BLaER1 treated with 17β-estradiol and CSF1 and Interleukin-3, amounts not matched to agents 10 nM and 100 nM (cell line): ENCODE results near the gene DPM2.

ENCODE experiments used
- H3K27ac ChIP-seq, 11 experiments: shearing (Covaris generic); formaldehyde crosslinking; 2 replicates each; pipeline ENCODE4 v1.8.1; 2022
- H3K27me3 ChIP-seq, 11 experiments: shearing (Covaris generic); formaldehyde crosslinking; 2 replicates each; pipeline ENCODE4 v1.8.1; 2022
- H3K36me3 ChIP-seq, 11 experiments: shearing (Covaris generic); formaldehyde crosslinking; 2 replicates each; pipeline ENCODE4 v1.8.1; 2022
- H3K4me1 ChIP-seq, 10 experiments: shearing (Covaris generic); formaldehyde crosslinking; 2 replicates each; pipeline ENCODE4 v1.8.1; 2022
- H3K4me2 ChIP-seq, 11 experiments: shearing (Covaris generic); formaldehyde crosslinking; 2 replicates each; pipeline ENCODE4 v1.8.1; 2022
- H3K4me3 ChIP-seq, 10 experiments: shearing (Covaris generic); formaldehyde crosslinking; 2 replicates each; pipeline ENCODE4 v1.8.1; 2022
- H3K9ac ChIP-seq, 11 experiments: shearing (Covaris generic); formaldehyde crosslinking; 2 replicates each; pipeline ENCODE4 v1.8.1; 2022
- H3K9me3 ChIP-seq, 11 experiments: shearing (Covaris generic); formaldehyde crosslinking; replicated peaks in 1 of 11; 2 replicates each; pipeline ENCODE4 v1.8.1; 2022
- H4K20me1 ChIP-seq, 11 experiments: shearing (Covaris generic); formaldehyde crosslinking; 2 replicates each; pipeline ENCODE4 v1.8.1; 2022
- Cebpa-rat ChIP-seq, 11 experiments: shearing (Covaris generic); IDR thresholded peaks; 2 replicates each; pipeline ENCODE4 v1.8.1; 2022

DPM2 gene

DNA sequence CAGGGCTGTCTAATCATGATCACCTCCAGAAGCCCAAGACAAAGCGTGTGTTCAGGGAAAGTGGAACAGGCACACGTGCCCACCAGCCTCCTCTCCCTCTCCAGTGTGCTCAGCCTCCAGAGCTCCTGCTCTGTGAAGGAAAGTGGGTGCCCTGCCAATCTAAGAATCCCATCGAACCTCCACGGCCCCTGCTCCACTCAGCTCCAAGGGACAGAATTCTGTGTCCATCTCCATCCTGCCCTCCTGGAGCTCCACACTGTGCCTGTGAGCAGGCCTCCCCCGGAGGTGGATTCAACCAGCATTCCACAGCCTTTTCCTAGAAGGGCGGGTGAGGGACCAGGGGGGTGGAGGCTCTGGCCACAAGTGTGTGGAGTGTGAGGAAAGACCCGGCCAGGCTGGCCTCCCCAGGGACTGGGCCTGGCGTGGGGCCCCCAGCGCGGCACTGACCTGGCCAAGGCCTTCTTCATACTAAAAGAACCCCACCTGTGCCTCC lies 37.2 kb upstream of the DPM2 start:
- Histone ChIP-seq H3K9me3 (no peaks in the 10 kb centered on the region), H3K4me2 (peak overlapping the region in 8 of 11 experiments; percentile 28 to 92 (median 58); a peak in 11 of 22 replicates), H3K4me3 (no peak overlapping the region), H3K9ac (peak overlapping the region in 2 of 11 experiments; percentile 44 to 45; a peak in 2 of 22 replicates), H4K20me1 (peaks cover 53 to 100% (median 94%) of the 10 kb centered on the region in 11 experiments; a peak in 21 of 22 replicates), H3K27me3 (peaks cover 0 to 10% (median 2%) of the 10 kb centered on the region in 11 experiments; a peak in 8 of 22 replicates), H3K27ac (no peak overlapping the region), H3K36me3 (no peaks in the 10 kb centered on the region), H3K4me1 (peaks cover 60 to 100% (median 97%) of the 10 kb centered on the region in 10 experiments)
- TF ChIP-seq Cebpa-rat (IDR thresholded peaks at IDR 0.05) = no peak

DNA sequence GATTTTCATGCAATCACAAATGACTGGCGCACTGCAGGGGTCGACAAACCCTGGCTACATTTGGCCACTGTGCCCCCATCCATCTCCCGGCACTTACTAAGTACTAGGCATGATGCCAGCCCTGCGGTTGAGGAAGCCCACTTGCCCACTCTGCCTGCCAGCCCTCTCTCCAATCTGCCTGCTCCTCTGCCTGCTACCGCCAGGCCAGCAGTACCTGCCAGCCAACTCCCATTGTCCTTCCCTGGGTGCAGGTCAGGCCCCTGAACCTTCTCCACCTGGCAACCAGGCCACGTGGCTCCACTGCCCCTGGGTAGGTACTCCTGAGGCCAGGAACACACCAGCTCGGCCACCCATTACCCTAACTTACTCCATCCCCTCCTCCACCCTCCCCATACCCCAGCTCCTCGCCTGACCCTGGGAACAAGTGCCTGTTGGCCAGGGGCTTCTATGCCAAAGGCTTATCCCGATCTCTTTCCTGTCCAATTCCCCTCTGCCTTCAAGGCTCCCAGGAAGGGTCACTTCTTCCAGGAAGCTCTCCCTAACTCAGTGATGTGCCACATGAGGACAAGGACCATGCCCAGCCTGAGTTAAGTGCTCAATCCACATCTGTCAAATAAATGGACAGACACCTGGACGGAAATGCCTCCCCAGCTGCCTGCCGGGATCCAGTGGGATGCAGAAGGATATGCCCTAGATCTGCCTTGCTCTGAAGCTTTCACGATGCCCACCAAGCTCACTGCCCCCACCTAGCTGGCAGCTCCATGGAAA lies 36.5 kb upstream of the DPM2 start:
- Histone ChIP-seq H3K36me3 (no peaks in the 10 kb centered on the region), H3K4me2 (peak overlapping the region in 9 of 11 experiments; percentile 9 to 92 (median 77); a peak in 14 of 22 replicates), H3K9ac (peak overlapping the region in 4 of 11 experiments; percentile 32 to 49 (median 40); a peak in 4 of 22 replicates), H3K27ac (no peak overlapping the region), H3K4me1 (peaks cover 53 to 100% (median 95%) of the 10 kb centered on the region in 10 experiments), H3K9me3 (no peaks in the 10 kb centered on the region), H3K27me3 (peaks cover 0 to 4% (median 0%) of the 10 kb centered on the region in 11 experiments; a peak in 4 of 22 replicates), H4K20me1 (peaks cover 51 to 100% (median 93%) of the 10 kb centered on the region in 11 experiments; a peak in 21 of 22 replicates), H3K4me3 (no peak overlapping the region)
- TF ChIP-seq Cebpa-rat (IDR thresholded peaks at IDR 0.05) = no peak

DNA sequence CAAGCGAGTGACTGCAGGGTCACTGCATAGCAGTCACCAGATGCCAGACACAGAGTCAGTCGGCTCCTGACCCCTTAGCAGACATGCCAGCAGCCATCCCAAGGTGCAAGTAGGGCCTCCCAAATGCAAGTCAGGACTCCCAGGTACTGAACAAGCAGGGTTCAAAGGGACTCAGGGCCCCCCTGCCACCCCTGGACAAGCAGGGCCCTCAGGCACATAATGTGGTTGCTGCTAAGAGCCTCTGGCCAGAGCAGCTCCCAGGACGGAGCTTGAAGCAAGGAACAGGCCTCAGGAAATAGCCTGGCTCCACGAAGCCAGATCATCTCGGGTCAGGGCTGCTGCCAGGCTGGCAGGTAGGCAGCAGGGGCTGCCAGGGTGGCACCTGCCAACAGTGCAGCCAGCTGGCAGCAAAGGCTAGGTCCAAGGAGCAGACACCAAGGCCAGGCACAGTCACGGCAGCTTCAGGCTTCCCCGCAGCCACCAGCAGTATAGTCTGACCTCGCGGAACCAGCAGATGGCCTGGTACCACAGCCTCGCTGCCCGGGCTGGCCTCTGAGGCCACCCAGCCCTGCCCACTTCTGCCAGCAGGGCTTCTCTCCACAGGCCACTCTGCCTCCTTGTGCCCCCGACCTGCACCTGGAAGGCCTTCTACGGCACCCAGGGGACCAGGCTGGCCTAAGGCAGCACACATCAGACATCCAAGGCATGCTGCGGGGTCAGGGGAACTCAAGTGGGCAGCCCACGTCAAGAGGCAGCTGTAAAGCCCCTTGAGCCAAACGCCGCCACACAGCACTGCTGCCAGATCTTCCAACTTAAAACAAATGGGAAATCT lies 35.7 kb upstream of the DPM2 start:
- Histone ChIP-seq H3K4me3 (no peak overlapping the region), H3K36me3 (no peaks in the 10 kb centered on the region), H3K27me3 (no peaks in the 10 kb centered on the region), H3K9ac (peak overlapping the region in 7 of 11 experiments; percentile 15 to 66 (median 42); a peak in 8 of 22 replicates), H3K9me3 (no peaks in the 10 kb centered on the region), H3K4me2 (peak overlapping the region in 10 of 11 experiments; percentile 16 to 93 (median 85); a peak in 13 of 22 replicates), H3K4me1 (peaks cover 52 to 99% (median 92%) of the 10 kb centered on the region in 10 experiments), H4K20me1 (peaks cover 47 to 100% (median 91%) of the 10 kb centered on the region in 11 experiments; a peak in 21 of 22 replicates), H3K27ac (no peak overlapping the region)
- TF ChIP-seq Cebpa-rat (IDR thresholded peaks at IDR 0.05) = no peak

DNA sequence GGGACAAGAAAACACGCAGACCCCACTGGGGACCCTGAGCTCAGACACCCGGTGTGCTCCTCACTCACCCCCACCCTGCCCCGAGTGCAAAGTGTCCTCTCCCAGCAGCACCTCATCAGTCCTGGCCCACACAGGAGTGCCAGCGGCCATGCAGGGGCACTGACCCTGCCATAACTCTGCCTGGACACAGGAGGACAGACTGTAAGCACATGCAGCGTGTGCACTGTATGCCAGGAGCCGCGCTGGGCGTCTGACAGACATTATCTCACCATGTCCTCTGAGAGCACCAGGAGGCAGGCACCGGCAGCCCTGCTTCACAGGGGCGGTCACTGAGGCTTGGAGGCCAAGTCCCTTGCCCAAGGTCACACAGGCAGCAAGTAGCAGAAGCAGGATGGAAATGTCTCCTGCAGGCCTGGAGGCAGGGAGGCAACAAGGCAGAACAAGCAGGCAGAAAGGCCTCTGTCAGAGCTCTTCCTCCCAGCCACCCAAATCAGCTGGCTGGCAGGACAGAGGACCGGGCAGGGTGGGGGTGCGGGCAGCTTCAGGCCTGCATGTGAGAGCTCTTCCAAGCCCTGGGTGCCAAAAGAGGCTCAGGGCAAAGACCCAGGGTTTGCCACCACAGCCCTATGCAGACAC lies 34.7 kb upstream of the DPM2 start:
- H3K9me3 ChIP-seq = no peaks in the 10 kb centered on the region
- TF ChIP-seq Cebpa-rat (IDR thresholded peaks at IDR 0.05) = no peak
- peaks cover 43 to 100% (median 89%) of the 10 kb centered on the region in 11 experiments; a peak in 21 of 22 replicates for H4K20me1 ChIP-seq
- peak overlapping the region in 10 of 11 experiments; percentile 11 to 66 (median 55); a peak in 19 of 22 replicates for H3K9ac ChIP-seq
- H3K4me2 ChIP-seq = peak overlapping the region; percentile 76 to 93 (median 86)
- H3K4me3 ChIP-seq = no peak overlapping the region
- H3K36me3 ChIP-seq = no peaks in the 10 kb centered on the region
- H3K4me1 ChIP-seq = peaks cover 52 to 99% (median 92%) of the 10 kb centered on the region in 10 experiments
- H3K27ac ChIP-seq = peak overlapping the region in 9 of 11 experiments; percentile 16 to 67 (median 49); a peak in 16 of 22 replicates
- no peaks in the 10 kb centered on the region for H3K27me3 ChIP-seq

DNA sequence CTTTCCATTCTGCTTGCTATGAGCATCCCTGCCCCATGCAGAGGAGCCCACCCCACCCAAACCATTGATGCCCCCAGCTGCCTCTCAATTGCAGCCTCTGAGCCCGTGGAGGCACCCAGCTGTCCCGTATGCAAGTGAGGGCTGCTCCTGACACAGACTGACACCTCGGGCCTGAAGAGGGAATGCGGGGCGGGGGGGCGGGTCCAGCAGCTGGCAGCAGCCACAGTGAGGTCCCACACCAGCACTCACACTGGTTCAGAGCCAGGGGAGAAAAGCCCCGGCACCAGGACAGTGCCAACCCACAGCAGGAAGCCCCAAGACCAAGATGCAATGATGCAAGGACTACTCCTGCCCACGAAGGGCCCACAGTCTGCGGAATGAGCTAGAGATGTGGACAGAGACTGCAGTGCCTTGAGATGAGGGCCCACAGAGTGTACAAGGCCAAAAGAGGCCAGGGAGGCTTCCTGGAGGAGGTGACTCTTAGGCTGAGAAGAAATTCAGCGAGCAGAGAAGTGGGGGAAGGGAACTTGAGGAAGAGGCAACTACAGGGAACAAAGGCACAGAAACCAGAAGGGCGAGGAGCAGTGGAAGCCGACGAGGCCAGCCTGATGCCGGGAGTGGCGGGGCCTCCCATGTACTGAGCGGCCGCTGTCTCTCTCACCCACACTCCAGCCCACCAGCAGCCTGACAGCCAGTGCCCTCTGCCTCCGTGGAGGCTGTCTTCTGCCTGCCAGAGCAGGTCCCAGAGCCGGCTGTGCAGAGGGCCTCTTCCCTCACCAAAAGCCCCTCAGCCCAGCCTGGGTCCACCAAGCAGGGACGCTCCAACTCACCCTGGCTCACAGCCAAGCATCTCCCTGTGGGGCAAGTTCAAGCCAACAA lies 33.9 kb upstream of the DPM2 start:
- Histone ChIP-seq H3K9me3 (no peaks in the 10 kb centered on the region), H3K27ac (peak overlapping the region in 9 of 11 experiments; percentile 16 to 67 (median 49); a peak in 17 of 22 replicates), H3K4me1 (peaks cover 55 to 99% (median 94%) of the 10 kb centered on the region in 10 experiments), H3K4me3 (0 out of 20 replicates have a peak overlapping the region, but pooled peaks of 1 of the 10 experiments have one; percentile 38), H3K36me3 (no peaks in the 10 kb centered on the region), H3K4me2 (peak overlapping the region; percentile 76 to 93 (median 86)), H4K20me1 (peaks cover 39 to 100% (median 90%) of the 10 kb centered on the region in 11 experiments; a peak in 21 of 22 replicates), H3K9ac (peak overlapping the region in 10 of 11 experiments; percentile 11 to 66 (median 55); a peak in 19 of 22 replicates), H3K27me3 (no peaks in the 10 kb centered on the region)
- TF ChIP-seq Cebpa-rat (IDR thresholded peaks at IDR 0.05) = no peak

DNA sequence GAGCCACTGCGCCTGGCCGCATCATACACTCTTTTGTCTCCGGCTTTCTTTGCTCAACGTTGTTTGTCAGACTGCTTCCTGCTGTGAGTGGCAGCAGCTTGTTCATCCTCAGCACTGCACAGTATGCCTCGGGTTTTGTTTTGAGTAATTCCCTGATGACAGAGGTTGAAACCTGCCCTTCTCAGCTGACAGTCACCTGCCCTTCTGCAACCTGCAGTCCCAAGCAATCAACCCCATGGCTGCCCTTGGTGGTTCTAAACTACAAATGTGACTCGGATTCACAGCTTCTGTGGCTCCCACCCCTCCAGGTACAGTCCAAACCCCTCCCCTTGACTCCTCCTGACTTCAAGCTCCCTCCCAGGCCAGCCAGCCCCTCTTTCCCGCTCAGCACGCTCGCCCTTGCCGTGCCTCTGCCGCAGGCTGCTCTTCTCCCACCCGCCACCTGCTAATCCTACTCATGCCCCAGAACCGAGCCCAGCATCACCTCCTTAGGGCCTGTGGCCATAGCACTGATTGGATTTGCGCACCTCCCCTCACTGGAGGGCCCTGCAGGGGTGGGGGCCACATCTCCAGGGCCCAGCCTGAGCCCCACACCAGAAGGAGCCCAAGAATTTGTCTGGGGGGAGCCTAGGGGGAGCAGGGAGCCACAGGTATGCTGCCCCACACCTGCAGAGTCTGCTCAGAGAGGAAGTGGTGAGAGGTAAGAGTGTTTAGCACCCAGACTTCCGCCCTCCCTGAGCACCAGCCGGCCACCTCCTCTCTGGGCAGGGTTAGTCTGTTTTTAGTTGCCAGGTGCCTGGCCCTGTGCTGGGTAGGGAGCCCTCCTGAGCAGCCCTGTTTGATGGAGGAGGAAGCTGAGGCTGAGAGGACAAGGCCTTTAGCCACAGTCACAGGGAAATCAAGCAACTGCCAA lies 33.0 kb upstream of the DPM2 start:
- H3K4me3 ChIP-seq = no peak overlapping the region
- peak overlapping the region; percentile 30 to 93 (median 79); a peak in 20 of 22 replicates for H3K4me2 ChIP-seq
- no peaks in the 10 kb centered on the region for H3K36me3 ChIP-seq
- peaks cover 30 to 99% (median 84%) of the 10 kb centered on the region in 11 experiments; a peak in 21 of 22 replicates for H4K20me1 ChIP-seq
- H3K9me3 ChIP-seq = no peaks in the 10 kb centered on the region
- no peak for TF ChIP-seq Cebpa-rat (IDR thresholded peaks at IDR 0.05)
- peak overlapping the region in 2 of 11 experiments; percentile 31 to 40; a peak in 2 of 22 replicates for H3K27ac ChIP-seq
- H3K9ac ChIP-seq = peak overlapping the region in 4 of 11 experiments; percentile 5 to 48 (median 42); a peak in 5 of 22 replicates
- H3K4me1 ChIP-seq = peaks cover 64 to 99% (median 94%) of the 10 kb centered on the region in 10 experiments
- no peaks in the 10 kb centered on the region for H3K27me3 ChIP-seq
